Measurements from ENCODE around the gene TENM4. TPM values are rescaled to one million over a fixed set of nuclear protein-coding genes. Genes with fewer than 3 reads are reported as not detected.

The TENM4 gene
- total RNA-seq, 2 donors from 2014 or later = 2.6 to 6.8 TPM

GRCh38 chr11:78870655-78871054, 570.2 kb downstream of the TENM4 start:
- WGBS = 90% methylated on average over 4 of the region's 4 CpGs
- Histone ChIP-seq H3K27ac (no peak overlapping the region), H3K27me3 (replicated peaks; ENCODE audit: insufficient read depth) (no peaks in the 10 kb centered on the region), H3K9me3 (no peaks in the 10 kb centered on the region), H3K4me3 (no peak overlapping the region), H3K4me1 (replicated peaks) (no peaks in the 10 kb centered on the region), H3K36me3 (no peaks in the 10 kb centered on the region)
- DNase-seq (ENCODE audit: low spot score) = no peak
- intact Hi-C loops (cut with DNase I) = no loop called here
- no peak for TF ChIP-seq POLR2A (IDR thresholded peaks at IDR 0.05)

GRCh38 chr11:78869293-78869692, 571.5 kb downstream of the TENM4 start:
- no peaks in the 10 kb centered on the region for H3K27me3 ChIP-seq (replicated peaks; ENCODE audit: insufficient read depth)
- H3K36me3 ChIP-seq = no peaks in the 10 kb centered on the region
- no peaks in the 10 kb centered on the region for H3K9me3 ChIP-seq
- no peak overlapping the region for H3K27ac ChIP-seq
- TF ChIP-seq CTCF (IDR thresholded peaks at IDR 0.05) = no peak
- no peak for TF ChIP-seq POLR2AphosphoS5 (IDR thresholded peaks at IDR 0.05)
- DNase-seq (ENCODE audit: low spot score) = no peak
- H3K4me3 ChIP-seq = no peak overlapping the region
- no peaks in the 10 kb centered on the region for H3K4me1 ChIP-seq (replicated peaks)
- WGBS = 39% methylated on average over 3 of the region's 3 CpGs
- intact Hi-C loops (cut with DNase I) = no loop called here

- H3K4me1 ChIP-seq (replicated peaks) = no peaks in the 10 kb centered on the region
- intact Hi-C loops (cut with DNase I) = no loop called here
- no peaks in the 10 kb centered on the region for H3K9me3 ChIP-seq
- TF ChIP-seq POLR2AphosphoS5 (IDR thresholded peaks at IDR 0.05) = no peak
- TF ChIP-seq CTCF (IDR thresholded peaks at IDR 0.05) = no peak
- TF ChIP-seq POLR2A (IDR thresholded peaks at IDR 0.05) = no peak
- DNase-seq (ENCODE audit: low spot score) = no peak
- H3K36me3 ChIP-seq = no peaks in the 10 kb centered on the region
- H3K27me3 ChIP-seq (replicated peaks; ENCODE audit: insufficient read depth) = no peaks in the 10 kb centered on the region
- H3K4me3 ChIP-seq = no peak overlapping the region
- H3K27ac ChIP-seq = no peak overlapping the region
- 55% methylated on average over 4 of the region's 4 CpGs for WGBS
Observed at GRCh38 chr11:78868563-78868962, 572.3 kb downstream of the TENM4 start.

GRCh38 chr11:78860720-78861422, 580.0 kb downstream of the TENM4 start:
- no peaks in the 10 kb centered on the region for H3K27me3 ChIP-seq (replicated peaks; ENCODE audit: insufficient read depth)
- no peak for DNase-seq (ENCODE audit: low spot score)
- no peak overlapping the region for H3K27ac ChIP-seq
- H3K36me3 ChIP-seq = no peaks in the 10 kb centered on the region
- intact Hi-C loops (cut with DNase I) = no loop called here
- no peak overlapping the region for H3K4me3 ChIP-seq
- no peaks in the 10 kb centered on the region for H3K9me3 ChIP-seq
- no peaks in the 10 kb centered on the region for H3K4me1 ChIP-seq (replicated peaks)
- WGBS = 47% methylated on average over 5 of the region's 5 CpGs
- TF ChIP-seq CTCF (IDR thresholded peaks at IDR 0.05) (no peak), POLR2AphosphoS5 (IDR thresholded peaks at IDR 0.05) (no peak), POLR2A (IDR thresholded peaks at IDR 0.05) (no peak)

GRCh38 chr11:78857688-78858087, 583.1 kb downstream of the TENM4 start:
- no peaks in the 10 kb centered on the region for H3K27me3 ChIP-seq (replicated peaks; ENCODE audit: insufficient read depth)
- H3K9me3 ChIP-seq = no peaks in the 10 kb centered on the region
- no peak overlapping the region for H3K27ac ChIP-seq
- no peak overlapping the region for H3K4me3 ChIP-seq
- no peaks in the 10 kb centered on the region for H3K4me1 ChIP-seq (replicated peaks)
- intact Hi-C loops (cut with DNase I) = no loop called here
- no peak for DNase-seq (ENCODE audit: low spot score)
- TF ChIP-seq POLR2A (IDR thresholded peaks at IDR 0.05) (no peak), CTCF (IDR thresholded peaks at IDR 0.05) (no peak), POLR2AphosphoS5 (IDR thresholded peaks at IDR 0.05) (no peak)
- no peaks in the 10 kb centered on the region for H3K36me3 ChIP-seq
- WGBS = 51% methylated on average over 2 of the region's 2 CpGs
